SK-N-MC (cell line): Measurements from ENCODE around the gene IL13RA1.
"Not testable (repeated sequence)": the region's sequence is repeated elsewhere in the genome, so short reads cannot be mapped to it uniquely, and the experiment has no call there.

ENCODE experiments used
- DNase-seq: peaks from one replicate; pipeline ENCODE4 v3.0.0-alpha.2; 2011; ENCODE audit warnings: low read depth, low spot score
- H3K27ac ChIP-seq: fragments of 200-600 bp; sonication (generic); 2 replicates; pipeline ENCODE4 v1.5.1; 2016; ENCODE audit warnings: mixed run types
- H3K36me3 ChIP-seq: fragments of 200-600 bp; sonication (generic); 2 replicates; pipeline ENCODE4 v1.6.1; 2017; ENCODE audit warnings: antibody characterized with exemption, low read length, mixed read lengths; ENCODE audit not compliant: insufficient read depth
- H3K4me3 ChIP-seq: fragments of 200-600 bp; sonication (generic); 2 replicates; pipeline ENCODE4 v1.5.1; 2016
- H3K9ac ChIP-seq: fragments of 200-600 bp; sonication (generic); 2 replicates; pipeline ENCODE4 v1.8.0; 2017; ENCODE audit warnings: mixed run types, mixed read lengths; ENCODE audit not compliant: insufficient read length
- H3K9me3 ChIP-seq: fragments of 200-600 bp; sonication (generic); 2 replicates; pipeline ENCODE4 v1.6.1; 2017; ENCODE audit warnings: low read depth, mild to moderate bottlenecking, antibody characterized with exemption, low read length, moderate library complexity, mixed read lengths
- EZH2 ChIP-seq: fragments of 200-600 bp; sonication (generic); IDR thresholded peaks from one replicate; pipeline ENCODE4 v1.6.1; 2017; ENCODE audit warnings: antibody characterized with exemption
- FOXP2 ChIP-seq: optimal IDR thresholded peaks from 2 replicates; pipeline ENCODE3; 2011; ENCODE audit warnings: mild to moderate bottlenecking, moderate library complexity; ENCODE audit not compliant: insufficient read depth; ENCODE audit errors: extremely low read length, control extremely low read depth
- POLR2AphosphoS5 ChIP-seq: IDR thresholded peaks from 2 replicates; pipeline ENCODE4 v1.6.1; 2012; ENCODE audit warnings: mild to moderate bottlenecking, low read depth, low read length, borderline replicate concordance

Gene IL13RA1

DNA sequence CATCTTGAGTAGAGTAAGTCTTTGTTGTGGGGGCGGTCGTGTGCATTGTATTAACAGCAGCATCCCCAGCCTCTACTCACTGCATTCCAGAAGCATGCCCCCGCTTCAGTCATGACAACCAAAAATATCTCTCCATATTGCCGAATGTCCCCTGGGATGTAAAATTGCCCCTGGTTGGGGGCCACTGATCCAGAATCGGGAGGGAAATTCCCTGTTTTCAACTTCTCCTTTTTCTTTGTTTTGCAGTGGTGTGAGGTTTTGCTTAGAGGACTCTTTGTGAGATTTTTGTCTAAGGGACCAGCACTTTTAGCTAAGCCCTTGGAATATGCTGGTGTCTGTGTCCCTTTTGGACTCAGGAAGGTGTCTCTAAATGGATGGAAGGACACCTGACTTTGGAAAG is 3.0 kb upstream of the IL13RA1 start:
- no peak overlapping the region for H3K4me3 ChIP-seq
- H3K36me3 ChIP-seq, result no peaks in the 10 kb centered on the region
- H3K9ac ChIP-seq, result no peak overlapping the region
- H3K27ac ChIP-seq, result no peak overlapping the region
- TF ChIP-seq EZH2, result no peak
- no peak for TF ChIP-seq POLR2AphosphoS5
- no peak for TF ChIP-seq FOXP2
- H3K9me3 ChIP-seq, result no peaks in the 10 kb centered on the region
- DNase-seq, result no peak

GRCh38 chrX:118724775-118725174 is 2.6 kb upstream of the IL13RA1 start:
- Histone ChIP-seq H3K4me3 (no peak overlapping the region), H3K36me3 (no peaks in the 10 kb centered on the region), H3K9ac (no peak overlapping the region), H3K9me3 (no peaks in the 10 kb centered on the region), H3K27ac (no peak overlapping the region)
- TF ChIP-seq FOXP2 (no peak), EZH2 (no peak), POLR2AphosphoS5 (no peak)
- DNase-seq, result no peak

- DNase-seq, result no peak
- H3K9ac ChIP-seq, result no peak overlapping the region
- H3K27ac ChIP-seq, result no peak overlapping the region
- no peaks in the 10 kb centered on the region for H3K36me3 ChIP-seq
- TF ChIP-seq EZH2, result no peak
- TF ChIP-seq POLR2AphosphoS5, result no peak
- TF ChIP-seq FOXP2, result no peak
- H3K9me3 ChIP-seq, result no peaks in the 10 kb centered on the region
- no peak overlapping the region for H3K4me3 ChIP-seq
Observed at GRCh38 chrX:118726396-118726795, 1.0 kb upstream of the IL13RA1 start.

DNA sequence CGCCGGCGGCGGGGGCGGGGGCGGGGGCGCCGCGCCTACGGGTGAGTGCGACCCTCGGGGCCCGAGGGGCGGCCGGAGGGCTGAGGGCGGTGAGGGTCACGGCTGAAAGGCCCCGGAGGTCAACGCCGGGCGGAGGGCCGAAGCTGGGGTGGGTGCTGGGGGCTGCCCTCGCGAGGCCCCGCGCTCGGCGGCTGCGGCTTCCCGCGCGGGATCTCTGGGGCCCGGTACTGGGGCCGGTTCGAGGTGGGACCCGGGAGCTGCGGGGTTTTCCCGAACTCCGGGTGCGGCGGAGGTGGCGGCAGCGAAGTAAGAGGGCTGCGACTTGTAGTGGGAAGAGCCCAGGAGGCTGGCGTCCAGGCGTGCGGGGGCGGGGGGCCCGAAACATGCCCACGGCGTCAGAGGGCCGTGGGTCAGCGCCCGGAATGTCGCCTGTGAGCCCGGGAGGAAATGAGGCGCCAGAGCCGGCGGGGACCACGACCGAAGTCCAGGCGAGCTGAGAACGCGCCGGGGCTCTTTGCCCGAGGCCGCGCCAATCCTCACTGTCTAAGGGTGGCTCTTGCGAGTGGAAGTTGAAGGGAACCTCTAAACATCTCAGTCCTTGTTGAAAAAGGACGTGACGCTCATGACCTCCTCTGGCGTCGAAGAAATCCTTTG is 407 bp downstream of the IL13RA1 start:
- H3K4me3 ChIP-seq, result peak overlapping the region; percentile 69

DNA sequence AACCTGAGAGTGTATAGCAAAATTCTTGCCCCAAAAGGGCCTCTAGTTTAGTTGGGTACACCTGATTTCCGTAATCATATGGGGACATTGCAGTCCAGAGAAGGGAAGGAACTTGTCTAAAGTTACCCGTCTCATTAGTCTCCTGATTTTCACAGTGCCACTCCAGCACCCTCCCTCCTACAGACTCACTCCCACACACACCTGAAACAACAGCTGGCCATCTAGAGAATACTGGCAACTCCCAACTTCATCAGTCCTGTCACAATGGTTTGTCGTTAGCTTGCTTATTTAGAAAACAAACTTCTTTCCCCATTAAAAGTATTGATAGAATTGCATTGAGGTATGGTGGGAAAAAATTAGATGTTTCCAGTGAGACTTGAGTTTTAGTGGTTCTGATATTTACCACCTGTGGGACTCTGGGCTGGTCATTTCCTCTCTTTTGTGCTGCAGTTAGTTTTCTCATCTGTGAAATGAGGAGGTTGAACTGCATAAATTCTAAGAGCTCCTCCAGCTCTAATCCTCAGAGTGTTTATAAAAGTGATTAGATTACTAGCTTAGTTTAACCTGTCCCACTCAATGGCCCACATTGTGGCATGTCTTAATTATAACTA is 1.7 kb downstream of the IL13RA1 start:
- TF ChIP-seq EZH2 (no peak), POLR2AphosphoS5 (no peak), FOXP2 (no peak)
- H3K36me3 ChIP-seq, result no peaks in the 10 kb centered on the region
- H3K27ac ChIP-seq, result no peak overlapping the region
- no peak for DNase-seq
- H3K9me3 ChIP-seq, result no peaks in the 10 kb centered on the region
- no peak overlapping the region for H3K9ac ChIP-seq
- no peak overlapping the region for H3K4me3 ChIP-seq

More for the DNA sequence above, 407 bp downstream of the IL13RA1 start:
- no peak for DNase-seq
- Histone ChIP-seq H3K27ac (no peak overlapping the region), H3K36me3 (no peaks in the 10 kb centered on the region), H3K9ac (peak overlapping the region; percentile 10), H3K9me3 (no peaks in the 10 kb centered on the region)
- TF ChIP-seq POLR2AphosphoS5 (no peak), FOXP2 (no peak), EZH2 (no peak)

GRCh38 chrX:118730500-118731247 is 3.3 kb downstream of the IL13RA1 start:
- TF ChIP-seq FOXP2, result no peak
- Histone ChIP-seq H3K9me3 (no peaks in the 10 kb centered on the region), H3K9ac (no peak overlapping the region), H3K4me3 (no peak overlapping the region), H3K27ac (no peak overlapping the region), H3K36me3 (no peaks in the 10 kb centered on the region)
- no peak for DNase-seq

GRCh38 chrX:118732551-118732950 is 5.1 kb downstream of the IL13RA1 start:
- H3K4me3 ChIP-seq, H3K36me3 ChIP-seq, H3K27ac ChIP-seq, H3K9ac ChIP-seq, H3K9me3 ChIP-seq, DNase-seq: not testable (repeated sequence)

- H3K9me3 ChIP-seq, result no peaks in the 10 kb centered on the region
Observed at GRCh38 chrX:118734909-118735308, 7.5 kb downstream of the IL13RA1 start.

More at GRCh38 chrX:118734909-118735308, 7.5 kb downstream of the IL13RA1 start:
- Histone ChIP-seq H3K27ac (no peak overlapping the region), H3K4me3 (no peak overlapping the region), H3K9ac (no peak overlapping the region), H3K36me3 (no peaks in the 10 kb centered on the region)
- TF ChIP-seq FOXP2, result no peak
- TF ChIP-seq POLR2AphosphoS5, result no peak
- TF ChIP-seq EZH2, result no peak
- no peak for DNase-seq
